Endothelial cell of umbilical vein (primary cell): ENCODE data around the gene DHRS7B.

Experiments used
- EZH2 ChIP-seq: IDR thresholded peaks from 2 replicates; pipeline ENCODE4 v1.6.1; 2012; ENCODE audit warnings: borderline replicate concordance, low read depth, mild to moderate bottlenecking, moderate library complexity, low read length, inconsistent platforms; ENCODE audit not compliant: severe bottlenecking
- POLR2A ChIP-seq: IDR thresholded peaks from 2 replicates; pipeline ENCODE4 v1.6.1; 2012; ENCODE audit warnings: low read depth, mild to moderate bottlenecking, control low read depth, low read length
- TF ChIP-seq, protein P1 (sequence below), 2 donors: IDR thresholded peaks; 1 replicate in 1 of 2; 2 replicates in 1 of 2; pipeline ENCODE4 v1.5.1; 2011; ENCODE audit warnings: low read length in 2 of 2, mild to moderate bottlenecking in 2 of 2, moderate library complexity in 2 of 2, control low read depth in 1 of 2, inconsistent platforms in 1 of 2, low read depth in 1 of 2; ENCODE audit not compliant: insufficient read depth in 1 of 2; ENCODE audit errors: extremely low read depth in 1 of 2

- TF ChIP-seq, protein P1, sequence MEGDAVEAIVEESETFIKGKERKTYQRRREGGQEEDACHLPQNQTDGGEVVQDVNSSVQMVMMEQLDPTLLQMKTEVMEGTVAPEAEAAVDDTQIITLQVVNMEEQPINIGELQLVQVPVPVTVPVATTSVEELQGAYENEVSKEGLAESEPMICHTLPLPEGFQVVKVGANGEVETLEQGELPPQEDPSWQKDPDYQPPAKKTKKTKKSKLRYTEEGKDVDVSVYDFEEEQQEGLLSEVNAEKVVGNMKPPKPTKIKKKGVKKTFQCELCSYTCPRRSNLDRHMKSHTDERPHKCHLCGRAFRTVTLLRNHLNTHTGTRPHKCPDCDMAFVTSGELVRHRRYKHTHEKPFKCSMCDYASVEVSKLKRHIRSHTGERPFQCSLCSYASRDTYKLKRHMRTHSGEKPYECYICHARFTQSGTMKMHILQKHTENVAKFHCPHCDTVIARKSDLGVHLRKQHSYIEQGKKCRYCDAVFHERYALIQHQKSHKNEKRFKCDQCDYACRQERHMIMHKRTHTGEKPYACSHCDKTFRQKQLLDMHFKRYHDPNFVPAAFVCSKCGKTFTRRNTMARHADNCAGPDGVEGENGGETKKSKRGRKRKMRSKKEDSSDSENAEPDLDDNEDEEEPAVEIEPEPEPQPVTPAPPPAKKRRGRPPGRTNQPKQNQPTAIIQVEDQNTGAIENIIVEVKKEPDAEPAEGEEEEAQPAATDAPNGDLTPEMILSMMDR (IDR thresholded peaks at IDR 0.05; ENCODE audit: extremely low read depth in 1 of 2, insufficient read depth in 1 of 2, low read depth in 1 of 2, low read length in 2 of 2), result no peak
- TF ChIP-seq POLR2A (no peak), EZH2 (no peak)
Measured at GRCh38 chr17:21171970-21172510, 45.3 kb downstream of the DHRS7B start.
